ENCODE results near the gene TIMP3.
"Not testable (repeated sequence)": the region's sequence is repeated elsewhere in the genome, so short reads cannot be mapped to it uniquely, and the experiment has no call there.

TIMP3 gene

GRCh38 chr22:32861330-32861729 is 59.8 kb downstream of the TIMP3 start:
- no peak for DNase-seq

GRCh38 chr22:32862083-32862482 is 60.6 kb downstream of the TIMP3 start:
- no peak for DNase-seq

GRCh38 chr22:32862936-32863661 is 61.6 kb downstream of the TIMP3 start:
- no peak for DNase-seq

GRCh38 chr22:32864041-32864440 is 62.5 kb downstream of the TIMP3 start:
- no peak for DNase-seq

- DNase-seq = no peak
These were observed 63.1 kb downstream of the TIMP3 start for GRCh38 chr22:32864596-32864995.

GRCh38 chr22:32866953-32867352 is 65.4 kb downstream of the TIMP3 start:
- no peak for DNase-seq

GRCh38 chr22:32868946-32869345 is 67.4 kb downstream of the TIMP3 start:
- DNase-seq = no peak

- no peak for DNase-seq
These were observed 69.0 kb downstream of the TIMP3 start for GRCh38 chr22:32870474-32870873.

- not testable (repeated sequence) for DNase-seq
These were observed 72.1 kb downstream of the TIMP3 start for GRCh38 chr22:32873604-32874003.

- DNase-seq = no peak
These were observed 72.9 kb downstream of the TIMP3 start for GRCh38 chr22:32874385-32874784.

GRCh38 chr22:32874976-32875375 is 73.5 kb downstream of the TIMP3 start:
- DNase-seq = no peak

GRCh38 chr22:32876516-32876915 is 75.0 kb downstream of the TIMP3 start:
- no peak for DNase-seq

GRCh38 chr22:32877196-32877595 is 75.7 kb downstream of the TIMP3 start:
- no peak for DNase-seq

GRCh38 chr22:32879550-32879949 is 78.0 kb downstream of the TIMP3 start:
- DNase-seq = no peak

- no peak for DNase-seq
These were observed 78.6 kb downstream of the TIMP3 start for GRCh38 chr22:32880061-32880460.

- no peak for DNase-seq
These were observed 79.0 kb downstream of the TIMP3 start for GRCh38 chr22:32880505-32880892.

GRCh38 chr22:32880893-32881596 is 79.5 kb downstream of the TIMP3 start:
- peak in 1 of 2 experiments; percentile 5 for DNase-seq

- DNase-seq = no peak
These were observed 80.9 kb downstream of the TIMP3 start for GRCh38 chr22:32882360-32882755.

GRCh38 chr22:32882774-32883530 is 81.4 kb downstream of the TIMP3 start:
- DNase-seq = no peak

GRCh38 chr22:32887324-32887980 is 85.9 kb downstream of the TIMP3 start:
- no peak for DNase-seq

GRCh38 chr22:32888976-32889375 is 87.5 kb downstream of the TIMP3 start:
- no peak for DNase-seq

GRCh38 chr22:32896891-32897290 is 95.4 kb downstream of the TIMP3 start:
- DNase-seq = no peak

- no peak for DNase-seq
These were observed 95.9 kb downstream of the TIMP3 start for GRCh38 chr22:32897400-32897799.

Measured in activated CD4-positive, alpha-beta T cell treated with anti-CD3 and anti-CD28 coated beads, Interleukin-2, amount 50 U/mL, for 48 hours (primary cell).